ENCODE results near the gene CRISPLD2. TPM values are rescaled to one million over a fixed set of nuclear protein-coding genes. Genes with fewer than 3 reads are reported as not detected.

Gene CRISPLD2
- total and polyA plus RNA-seq, 9 of the 15 experiments (the other 6 are each of a cell fraction or from before 2014, with no cell fraction given) = 0.03 to 0.24 (median 0.04) TPM; not detected in 4

DNA sequence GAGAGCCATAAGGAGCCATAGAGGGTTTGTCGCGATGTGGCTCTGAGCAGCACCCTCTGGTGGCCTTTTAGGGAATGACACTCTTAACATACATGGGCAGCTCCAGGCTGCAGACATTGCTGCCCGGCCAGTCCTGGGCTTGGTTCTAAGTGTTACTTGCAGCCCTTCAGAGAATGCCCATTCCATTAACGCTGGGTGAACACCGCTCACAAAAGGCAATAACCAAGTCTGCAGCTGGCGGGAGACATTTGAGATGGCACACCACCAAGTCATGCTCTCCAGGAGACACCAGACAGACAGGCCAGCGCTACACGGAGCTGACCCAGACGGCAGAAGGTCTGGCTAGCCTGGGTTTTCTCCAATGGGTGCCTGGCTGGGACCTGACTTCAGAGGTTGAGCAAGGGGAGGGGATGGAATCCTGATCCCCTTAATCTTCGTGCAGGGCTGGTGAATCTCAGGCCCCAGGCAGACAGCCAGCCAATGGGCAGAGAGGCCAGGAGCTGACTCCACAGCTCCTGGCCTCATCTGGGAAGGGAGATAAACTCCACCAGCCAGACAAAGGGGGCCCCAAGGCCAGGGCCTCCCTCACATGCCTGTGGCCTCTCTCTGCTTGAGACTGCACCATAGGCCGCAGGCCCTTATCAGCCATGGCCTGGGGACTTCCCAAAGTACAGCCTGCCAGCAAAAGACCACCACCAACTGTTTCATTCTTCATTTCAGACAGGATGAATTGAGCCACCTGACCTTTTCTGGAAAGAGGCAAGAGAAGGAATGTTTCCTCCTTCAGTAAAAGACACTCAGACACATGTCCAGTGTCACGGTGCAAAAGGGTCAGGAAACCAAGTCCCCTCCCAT is 132.8 kb downstream of the CRISPLD2 start (continued):
- TF ChIP-seq, protein P1, sequence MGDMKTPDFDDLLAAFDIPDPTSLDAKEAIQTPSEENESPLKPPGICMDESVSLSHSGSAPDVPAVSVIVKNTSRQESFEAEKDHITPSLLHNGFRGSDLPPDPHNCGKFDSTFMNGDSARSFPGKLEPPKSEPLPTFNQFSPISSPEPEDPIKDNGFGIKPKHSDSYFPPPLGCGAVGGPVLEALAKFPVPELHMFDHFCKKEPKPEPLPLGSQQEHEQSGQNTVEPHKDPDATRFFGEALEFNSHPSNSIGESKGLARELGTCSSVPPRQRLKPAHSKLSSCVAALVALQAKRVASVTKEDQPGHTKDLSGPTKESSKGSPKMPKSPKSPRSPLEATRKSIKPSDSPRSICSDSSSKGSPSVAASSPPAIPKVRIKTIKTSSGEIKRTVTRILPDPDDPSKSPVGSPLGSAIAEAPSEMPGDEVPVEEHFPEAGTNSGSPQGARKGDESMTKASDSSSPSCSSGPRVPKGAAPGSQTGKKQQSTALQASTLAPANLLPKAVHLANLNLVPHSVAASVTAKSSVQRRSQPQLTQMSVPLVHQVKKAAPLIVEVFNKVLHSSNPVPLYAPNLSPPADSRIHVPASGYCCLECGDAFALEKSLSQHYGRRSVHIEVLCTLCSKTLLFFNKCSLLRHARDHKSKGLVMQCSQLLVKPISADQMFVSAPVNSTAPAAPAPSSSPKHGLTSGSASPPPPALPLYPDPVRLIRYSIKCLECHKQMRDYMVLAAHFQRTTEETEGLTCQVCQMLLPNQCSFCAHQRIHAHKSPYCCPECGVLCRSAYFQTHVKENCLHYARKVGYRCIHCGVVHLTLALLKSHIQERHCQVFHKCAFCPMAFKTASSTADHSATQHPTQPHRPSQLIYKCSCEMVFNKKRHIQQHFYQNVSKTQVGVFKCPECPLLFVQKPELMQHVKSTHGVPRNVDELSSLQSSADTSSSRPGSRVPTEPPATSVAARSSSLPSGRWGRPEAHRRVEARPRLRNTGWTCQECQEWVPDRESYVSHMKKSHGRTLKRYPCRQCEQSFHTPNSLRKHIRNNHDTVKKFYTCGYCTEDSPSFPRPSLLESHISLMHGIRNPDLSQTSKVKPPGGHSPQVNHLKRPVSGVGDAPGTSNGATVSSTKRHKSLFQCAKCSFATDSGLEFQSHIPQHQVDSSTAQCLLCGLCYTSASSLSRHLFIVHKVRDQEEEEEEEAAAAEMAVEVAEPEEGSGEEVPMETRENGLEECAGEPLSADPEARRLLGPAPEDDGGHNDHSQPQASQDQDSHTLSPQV (IDR thresholded peaks at IDR 0.05) = no peak
- TF ChIP-seq ZNF239 (CRISPR knock-in tag; IDR thresholded peaks at IDR 0.05) (no peak; the same call in 1 of the 2 replicates), CREM (IDR thresholded peaks at IDR 0.05; ENCODE audit: low read depth) (peak; percentile 68), NFIC (IDR thresholded peaks at IDR 0.05) (peak; percentile 96), XRCC5 (IDR thresholded peaks at IDR 0.05; ENCODE audit: low read depth, low read length) (peak; percentile 72; the same call in 1 of the 2 replicates), ZNF75A (CRISPR knock-in tag; IDR thresholded peaks at IDR 0.05) (no peak), U2AF1 (optimal IDR thresholded peaks at IDR 0.05; ENCODE audit: low read depth, low read length) (no peak), HDAC8 (tag; IDR thresholded peaks at IDR 0.05) (no peak), RNF2 (IDR thresholded peaks at IDR 0.05) (peak; percentile 93)
- TF ChIP-seq, protein P2, sequence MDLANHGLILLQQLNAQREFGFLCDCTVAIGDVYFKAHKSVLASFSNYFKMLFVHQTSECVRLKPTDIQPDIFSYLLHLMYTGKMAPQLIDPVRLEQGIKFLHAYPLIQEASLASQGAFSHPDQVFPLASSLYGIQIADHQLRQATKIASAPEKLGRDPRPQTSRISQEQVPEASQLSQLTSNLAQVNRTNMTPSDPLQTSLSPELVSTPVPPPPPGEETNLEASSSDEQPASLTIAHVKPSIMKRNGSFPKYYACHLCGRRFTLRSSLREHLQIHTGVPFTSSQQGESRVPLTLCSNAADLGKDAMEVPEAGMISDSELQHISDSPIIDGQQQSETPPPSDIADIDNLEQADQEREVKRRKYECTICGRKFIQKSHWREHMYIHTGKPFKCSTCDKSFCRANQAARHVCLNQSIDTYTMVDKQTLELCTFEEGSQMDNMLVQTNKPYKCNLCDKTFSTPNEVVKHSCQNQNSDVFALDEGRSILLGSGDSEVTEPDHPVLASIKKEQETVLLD (IDR thresholded peaks at IDR 0.05) = peak; percentile 56
- TF ChIP-seq, protein P3, sequence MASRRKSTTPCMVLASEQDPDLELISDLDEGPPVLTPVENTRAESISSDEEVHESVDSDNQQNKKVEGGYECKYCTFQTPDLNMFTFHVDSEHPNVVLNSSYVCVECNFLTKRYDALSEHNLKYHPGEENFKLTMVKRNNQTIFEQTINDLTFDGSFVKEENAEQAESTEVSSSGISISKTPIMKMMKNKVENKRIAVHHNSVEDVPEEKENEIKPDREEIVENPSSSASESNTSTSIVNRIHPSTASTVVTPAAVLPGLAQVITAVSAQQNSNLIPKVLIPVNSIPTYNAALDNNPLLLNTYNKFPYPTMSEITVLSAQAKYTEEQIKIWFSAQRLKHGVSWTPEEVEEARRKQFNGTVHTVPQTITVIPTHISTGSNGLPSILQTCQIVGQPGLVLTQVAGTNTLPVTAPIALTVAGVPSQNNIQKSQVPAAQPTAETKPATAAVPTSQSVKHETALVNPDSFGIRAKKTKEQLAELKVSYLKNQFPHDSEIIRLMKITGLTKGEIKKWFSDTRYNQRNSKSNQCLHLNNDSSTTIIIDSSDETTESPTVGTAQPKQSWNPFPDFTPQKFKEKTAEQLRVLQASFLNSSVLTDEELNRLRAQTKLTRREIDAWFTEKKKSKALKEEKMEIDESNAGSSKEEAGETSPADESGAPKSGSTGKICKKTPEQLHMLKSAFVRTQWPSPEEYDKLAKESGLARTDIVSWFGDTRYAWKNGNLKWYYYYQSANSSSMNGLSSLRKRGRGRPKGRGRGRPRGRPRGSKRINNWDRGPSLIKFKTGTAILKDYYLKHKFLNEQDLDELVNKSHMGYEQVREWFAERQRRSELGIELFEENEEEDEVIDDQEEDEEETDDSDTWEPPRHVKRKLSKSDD (conservative IDR thresholded peaks at IDR 0.05; ENCODE audit: low read length) = no peak
- TF ChIP-seq, protein P4, sequence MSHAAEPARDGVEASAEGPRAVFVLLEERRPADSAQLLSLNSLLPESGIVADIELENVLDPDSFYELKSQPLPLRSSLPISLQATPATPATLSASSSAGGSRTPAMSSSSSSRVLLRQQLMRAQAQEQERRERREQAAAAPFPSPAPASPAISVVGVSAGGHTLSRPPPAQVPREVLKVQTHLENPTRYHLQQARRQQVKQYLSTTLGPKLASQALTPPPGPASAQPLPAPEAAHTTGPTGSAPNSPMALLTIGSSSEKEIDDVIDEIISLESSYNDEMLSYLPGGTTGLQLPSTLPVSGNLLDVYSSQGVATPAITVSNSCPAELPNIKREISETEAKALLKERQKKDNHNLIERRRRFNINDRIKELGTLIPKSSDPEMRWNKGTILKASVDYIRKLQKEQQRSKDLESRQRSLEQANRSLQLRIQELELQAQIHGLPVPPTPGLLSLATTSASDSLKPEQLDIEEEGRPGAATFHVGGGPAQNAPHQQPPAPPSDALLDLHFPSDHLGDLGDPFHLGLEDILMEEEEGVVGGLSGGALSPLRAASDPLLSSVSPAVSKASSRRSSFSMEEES (CRISPR knock-in tag; IDR thresholded peaks at IDR 0.05) = no peak
- TF ChIP-seq, protein P5, sequence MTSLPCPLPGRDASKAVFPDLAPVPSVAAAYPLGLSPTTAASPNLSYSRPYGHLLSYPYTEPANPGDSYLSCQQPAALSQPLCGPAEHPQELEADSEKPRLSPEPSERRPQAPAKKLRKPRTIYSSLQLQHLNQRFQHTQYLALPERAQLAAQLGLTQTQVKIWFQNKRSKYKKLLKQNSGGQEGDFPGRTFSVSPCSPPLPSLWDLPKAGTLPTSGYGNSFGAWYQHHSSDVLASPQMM (CRISPR knock-in tag; IDR thresholded peaks at IDR 0.05) = no peak
- TF ChIP-seq, protein P6, sequence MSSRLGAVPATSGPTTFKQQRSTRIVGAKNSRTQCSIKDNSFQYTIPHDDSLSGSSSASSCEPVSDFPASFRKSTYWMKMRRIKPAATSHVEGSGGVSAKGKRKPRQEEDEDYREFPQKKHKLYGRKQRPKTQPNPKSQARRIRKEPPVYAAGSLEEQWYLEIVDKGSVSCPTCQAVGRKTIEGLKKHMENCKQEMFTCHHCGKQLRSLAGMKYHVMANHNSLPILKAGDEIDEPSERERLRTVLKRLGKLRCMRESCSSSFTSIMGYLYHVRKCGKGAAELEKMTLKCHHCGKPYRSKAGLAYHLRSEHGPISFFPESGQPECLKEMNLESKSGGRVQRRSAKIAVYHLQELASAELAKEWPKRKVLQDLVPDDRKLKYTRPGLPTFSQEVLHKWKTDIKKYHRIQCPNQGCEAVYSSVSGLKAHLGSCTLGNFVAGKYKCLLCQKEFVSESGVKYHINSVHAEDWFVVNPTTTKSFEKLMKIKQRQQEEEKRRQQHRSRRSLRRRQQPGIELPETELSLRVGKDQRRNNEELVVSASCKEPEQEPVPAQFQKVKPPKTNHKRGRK (tag; IDR thresholded peaks at IDR 0.05) = no peak
- TF ChIP-seq, protein P7, sequence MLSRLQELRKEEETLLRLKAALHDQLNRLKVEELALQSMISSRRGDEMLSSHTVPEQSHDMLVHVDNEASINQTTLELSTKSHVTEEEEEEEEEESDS (CRISPR knock-in tag; IDR thresholded peaks at IDR 0.05) = no peak
